Epidermal melanocyte (primary cell): ENCODE measurements around the gene ITGA1.
"Not testable (repeated sequence)": the region's sequence is repeated elsewhere in the genome, so short reads cannot be mapped to it uniquely, and the experiment has no call there.

Source experiments
- DNase-seq: peaks from one replicate; pipeline ENCODE4 v3.0.0; 2011; ENCODE audit warnings: low spot score; ENCODE audit not compliant: insufficient read length

ITGA1 gene

GRCh38 chr5:52948418-52949076, 160.8 kb downstream of the ITGA1 start:
- DNase-seq, result peak; percentile 66

GRCh38 chr5:52950686-52951085, 163.0 kb downstream of the ITGA1 start:
- DNase-seq, result no peak

DNA sequence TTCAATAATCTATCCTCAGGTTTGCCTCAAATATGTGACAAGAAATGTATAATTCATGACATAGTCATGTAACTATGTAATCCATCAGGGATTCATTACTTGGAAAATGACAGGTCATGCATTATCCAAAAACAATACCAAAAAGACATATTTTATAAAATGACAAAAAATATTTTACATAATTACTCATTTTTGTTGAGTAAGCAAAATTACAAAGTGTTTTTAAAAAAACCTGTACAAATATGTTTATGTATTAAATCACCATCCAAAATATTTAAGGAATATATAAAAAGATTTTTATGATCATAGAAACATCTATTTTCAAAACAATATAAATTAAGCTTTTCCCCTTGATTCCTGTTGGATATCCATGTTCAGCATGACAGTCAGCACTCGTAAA, 164.8 kb downstream of the ITGA1 start:
- no peak for DNase-seq

GRCh38 chr5:52956014-52956413, 168.3 kb downstream of the ITGA1 start:
- DNase-seq, result no peak

DNA sequence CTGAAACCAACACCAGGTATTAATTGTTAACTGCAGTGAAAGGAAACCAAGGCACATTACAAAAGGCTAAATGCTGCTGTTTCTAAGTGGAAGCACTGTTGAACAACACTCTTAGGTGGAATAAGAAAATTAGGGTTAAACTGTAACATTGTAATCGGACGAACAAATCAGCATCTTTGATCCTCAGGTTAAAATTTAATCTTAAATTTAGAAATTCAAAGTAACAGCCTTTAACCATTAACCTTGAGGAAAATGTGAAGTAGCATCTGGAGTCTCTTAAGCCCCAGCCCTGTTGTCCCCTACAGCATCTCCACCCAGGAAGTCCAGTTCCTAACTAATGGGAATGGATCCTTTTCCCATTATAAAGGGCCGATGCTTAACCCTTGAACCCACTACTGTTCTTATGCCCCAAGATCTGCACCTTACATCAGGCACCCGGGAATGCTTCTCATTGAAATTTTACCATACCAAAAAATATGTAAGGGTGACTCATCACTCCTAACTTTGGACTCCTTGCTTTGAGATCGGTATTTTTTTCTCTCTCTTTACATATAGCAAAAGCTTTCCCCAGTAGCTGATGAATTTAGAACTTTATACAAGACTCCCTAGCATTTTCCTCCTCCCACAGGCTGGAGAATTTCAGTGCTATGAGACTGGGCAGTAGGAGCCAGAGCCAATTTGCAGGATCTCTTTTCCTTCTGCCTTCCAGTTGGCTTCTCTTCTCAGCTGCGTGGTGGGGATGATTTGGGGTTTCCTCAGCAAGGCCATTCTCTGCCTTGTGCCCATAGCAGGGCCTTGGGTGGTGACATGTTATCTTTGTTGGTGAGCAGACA, 169.4 kb downstream of the ITGA1 start:
- no peak for DNase-seq

DNA sequence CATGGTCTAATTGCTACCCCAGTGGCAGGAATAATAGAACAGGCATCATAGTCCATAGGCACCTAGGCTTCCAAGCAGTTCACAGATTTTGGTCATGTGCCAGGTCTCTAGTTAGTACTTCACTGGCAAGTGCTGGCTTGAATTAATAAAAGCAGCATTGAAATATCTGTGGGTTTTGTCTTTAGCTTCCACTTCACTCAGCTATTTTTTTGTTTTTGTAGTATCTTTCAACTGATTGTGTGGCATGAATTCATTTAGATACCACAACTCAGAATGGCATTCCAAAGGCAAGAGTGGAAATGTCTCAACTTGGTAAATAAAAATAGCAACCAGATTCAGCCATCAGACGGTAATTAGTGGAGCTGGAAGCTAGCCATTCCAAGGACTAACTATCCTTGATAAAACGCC, 173.6 kb downstream of the ITGA1 start:
- DNase-seq, result no peak

GRCh38 chr5:52963636-52964035, 175.9 kb downstream of the ITGA1 start:
- DNase-seq, result no peak

GRCh38 chr5:52964138-52964537, 176.4 kb downstream of the ITGA1 start:
- DNase-seq, result no peak

DNA sequence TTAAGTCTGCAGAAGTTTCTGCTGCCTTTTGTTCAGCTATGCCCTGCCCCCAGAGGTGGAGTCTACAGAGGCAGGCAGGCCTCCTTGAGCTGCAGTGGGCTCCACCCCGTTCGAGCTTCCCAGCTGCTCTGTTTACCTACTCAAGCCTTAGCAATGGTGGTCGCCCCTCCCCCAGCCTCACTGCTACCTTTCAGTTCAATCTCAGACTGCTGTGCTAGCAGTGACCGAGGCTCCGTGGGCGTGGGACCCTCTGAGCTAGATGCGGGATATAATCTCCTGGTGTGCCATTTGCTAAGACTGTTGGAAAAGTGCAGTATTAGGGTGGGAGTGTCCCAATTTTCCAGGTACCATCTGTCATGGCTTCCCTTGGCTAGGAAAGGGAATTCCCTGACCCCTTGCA, 188.4 kb downstream of the ITGA1 start:
- DNase-seq, result not testable (repeated sequence)

DNA sequence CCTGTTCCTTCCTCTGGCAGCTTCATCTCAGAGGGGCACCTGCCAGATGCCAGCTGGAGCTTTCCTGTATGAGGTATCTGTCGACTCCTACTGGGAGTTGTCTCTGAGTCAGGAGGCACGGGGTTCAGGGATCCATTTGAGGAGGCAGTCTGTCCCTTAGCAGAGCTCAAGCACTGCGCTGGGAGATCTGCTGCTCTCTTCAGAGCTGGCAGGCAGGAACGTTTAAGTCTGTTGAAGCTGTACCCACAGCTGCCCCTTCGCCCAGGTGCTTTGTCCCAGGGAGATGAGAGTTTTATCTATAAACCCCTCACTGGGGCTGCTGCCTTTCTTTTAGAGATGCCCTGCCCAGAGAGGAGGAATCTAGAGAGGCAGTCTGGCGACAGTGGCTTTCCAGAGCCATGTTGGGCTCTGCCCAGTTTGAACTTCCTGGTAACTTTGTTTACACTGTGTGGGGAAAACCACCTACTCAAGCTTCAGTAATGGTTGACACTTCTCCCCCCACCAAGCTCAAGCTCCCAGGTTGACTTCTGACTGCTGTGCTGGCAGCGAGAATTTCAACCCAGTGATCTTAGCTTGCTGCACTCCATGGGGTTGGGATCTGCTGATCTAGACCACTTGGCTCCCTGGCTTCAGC, 189.7 kb downstream of the ITGA1 start:
- no peak for DNase-seq

- no peak for DNase-seq
Measured at GRCh38 chr5:52981507-52981906, 193.8 kb downstream of the ITGA1 start.

DNA sequence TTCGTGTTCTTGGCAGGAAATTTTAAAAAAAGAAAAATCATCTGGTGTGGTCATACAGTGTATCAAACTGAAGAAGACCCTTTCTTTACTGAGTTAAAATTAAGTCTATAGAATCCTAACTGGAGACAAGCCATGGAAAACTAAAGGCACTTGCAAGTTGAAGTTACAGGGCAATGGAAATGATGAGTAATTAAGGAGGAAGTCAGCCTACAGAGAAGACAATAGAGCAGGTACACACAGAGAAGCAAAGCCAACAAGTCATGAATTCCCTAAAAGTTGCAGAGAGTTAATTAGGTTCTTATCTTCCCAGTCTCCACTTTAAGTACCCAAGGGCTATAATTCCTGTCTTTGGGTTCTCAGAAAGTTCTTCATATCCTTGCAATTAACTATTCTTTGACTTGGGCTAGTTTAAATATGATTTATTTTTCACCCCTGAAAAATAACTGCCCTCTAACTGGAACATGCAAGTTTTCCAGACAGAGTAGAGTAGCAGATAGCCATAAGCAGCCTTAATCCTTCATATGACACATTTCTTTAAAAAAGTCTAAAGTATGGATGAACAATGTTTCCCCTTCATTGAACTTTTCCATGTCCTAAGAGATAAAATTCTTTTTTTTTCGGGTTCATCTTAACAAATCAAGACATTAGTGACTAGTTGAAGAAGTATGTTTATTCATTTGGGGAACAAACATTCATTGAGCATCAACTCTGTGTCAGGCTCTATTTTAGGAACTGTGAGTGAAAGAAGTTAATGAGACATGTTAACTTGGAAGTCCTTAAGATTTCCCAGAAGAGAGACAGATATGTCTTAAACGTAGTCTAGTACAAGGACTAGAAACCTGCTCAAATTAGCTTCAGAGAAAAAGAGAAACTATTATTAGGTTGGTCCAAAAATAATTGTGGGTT, 196.3 kb downstream of the ITGA1 start:
- DNase-seq, result no peak

DNA sequence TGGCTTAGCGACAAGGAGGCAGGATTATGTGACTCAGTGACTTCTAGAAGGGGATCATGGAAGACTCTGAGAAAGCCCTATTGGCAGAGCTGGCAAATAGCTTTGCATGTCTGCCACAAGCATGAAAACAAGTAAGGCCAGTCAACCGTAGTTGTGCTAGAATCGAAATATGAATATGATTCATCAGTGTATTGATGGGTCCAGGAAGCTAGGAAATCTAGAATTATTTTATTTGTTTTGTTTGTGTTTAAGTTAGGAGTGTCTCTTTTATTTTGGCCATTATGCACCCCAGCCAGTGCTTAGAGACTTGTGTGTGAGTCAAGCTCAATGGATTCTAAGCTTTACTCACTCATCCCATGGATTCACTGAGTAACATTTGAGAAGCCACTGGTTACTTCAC, 197.6 kb downstream of the ITGA1 start:
- DNase-seq, result no peak

DNA sequence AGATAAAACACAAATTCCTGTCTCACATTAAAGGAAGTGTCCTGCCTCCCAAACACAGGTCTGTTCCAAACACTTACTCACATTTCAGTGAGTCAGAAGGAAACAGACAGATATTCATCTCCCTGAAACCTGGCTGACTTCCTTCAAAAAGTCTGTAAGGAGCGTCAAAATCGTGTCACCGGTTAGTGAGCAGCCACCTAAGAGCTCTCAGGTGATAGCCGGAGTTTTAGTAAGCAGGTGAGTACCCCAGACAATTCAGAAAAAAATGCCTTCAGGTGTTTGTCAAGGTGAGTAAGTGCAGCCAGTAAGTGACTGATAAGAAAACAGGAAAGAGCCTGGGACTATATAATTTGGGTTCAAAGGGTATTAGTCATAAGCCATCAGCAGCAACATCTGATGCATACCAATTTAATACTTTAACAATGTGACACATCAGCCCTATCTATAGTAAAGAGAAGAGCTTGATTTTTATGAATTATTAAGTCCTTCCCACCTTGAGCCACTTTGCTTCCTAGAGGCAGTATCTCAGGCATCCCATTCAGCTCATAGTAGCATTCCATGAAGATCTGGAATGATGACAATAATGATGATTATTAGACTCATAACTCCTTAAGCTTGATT, 200.1 kb downstream of the ITGA1 start:
- DNase-seq, result no peak

DNA sequence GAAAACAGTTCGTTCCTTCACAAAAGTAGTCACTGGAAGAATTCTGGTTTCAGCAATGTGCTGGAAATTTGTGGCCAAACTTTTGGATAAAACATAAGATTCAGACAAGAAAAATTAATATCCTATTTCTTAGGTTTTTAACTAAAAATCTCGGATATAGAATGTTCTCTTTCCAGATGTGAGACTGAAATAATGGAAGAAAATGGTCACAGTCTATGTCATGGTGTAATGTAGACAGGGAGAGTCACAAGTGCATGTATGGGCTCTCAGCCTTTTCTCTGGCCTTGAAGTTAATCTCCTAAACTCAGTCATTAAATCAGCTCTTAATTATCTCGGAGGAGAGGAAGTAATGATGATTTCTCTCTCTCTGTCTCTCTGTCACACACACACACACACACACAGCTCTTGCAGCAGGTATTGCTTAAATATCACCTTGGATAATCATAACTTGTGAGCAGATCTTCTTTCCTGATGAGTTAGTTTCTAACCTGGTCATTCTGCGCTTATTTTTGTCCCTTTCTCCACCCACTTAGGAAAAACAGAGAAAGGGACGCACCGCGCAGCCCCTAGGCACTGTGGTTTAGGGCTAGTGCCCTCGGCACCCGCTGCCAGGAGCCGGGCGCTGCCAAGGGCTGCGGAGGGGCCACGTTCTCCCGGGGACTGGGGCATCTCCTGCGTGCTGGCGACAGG, 200.8 kb downstream of the ITGA1 start:
- no peak for DNase-seq

DNA sequence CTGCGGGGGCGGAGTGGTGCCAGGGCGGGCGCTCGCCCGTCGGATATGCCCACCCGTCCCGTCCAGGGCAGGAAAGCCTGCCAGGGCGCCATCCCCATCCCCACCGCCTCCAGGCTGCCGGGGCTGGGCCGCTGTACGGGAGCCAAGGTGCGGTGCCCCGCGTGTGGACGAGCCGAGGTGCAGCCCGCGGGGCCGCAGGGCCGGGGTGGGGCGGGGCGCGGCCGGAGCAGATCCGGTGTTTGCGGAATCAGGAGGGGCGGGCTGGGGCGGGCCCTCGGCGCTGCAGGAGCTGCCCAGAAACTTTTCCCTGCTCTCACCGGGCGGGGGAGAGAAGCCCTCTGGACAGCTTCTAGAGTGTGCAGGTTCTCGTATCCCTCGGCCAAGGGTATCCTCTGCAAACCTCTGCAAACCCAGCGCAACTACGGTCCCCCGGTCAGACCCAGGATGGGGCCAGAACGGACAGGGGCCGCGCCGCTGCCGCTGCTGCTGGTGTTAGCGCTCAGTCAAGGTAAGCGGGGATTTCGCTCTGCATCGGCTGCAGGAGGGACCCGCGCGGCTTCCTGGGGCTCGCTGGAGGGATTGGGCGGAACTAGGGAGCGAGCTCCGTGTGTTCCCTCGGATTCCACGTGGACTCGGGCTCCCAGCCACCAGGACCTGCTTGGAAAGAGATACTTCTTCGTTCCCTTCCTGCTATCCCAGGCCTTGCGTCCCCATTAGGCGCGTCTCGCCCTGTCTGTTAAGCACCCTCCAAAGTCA, 201.5 kb downstream of the ITGA1 start, which contains the start of gene ITGA2:
Gene ITGA2, plus strand, starts transcription at position 328 of the 756 bp plus-strand sequence. Its CDS starts 117 bp downstream, at position 445.
- DNase-seq, result no peak

DNA sequence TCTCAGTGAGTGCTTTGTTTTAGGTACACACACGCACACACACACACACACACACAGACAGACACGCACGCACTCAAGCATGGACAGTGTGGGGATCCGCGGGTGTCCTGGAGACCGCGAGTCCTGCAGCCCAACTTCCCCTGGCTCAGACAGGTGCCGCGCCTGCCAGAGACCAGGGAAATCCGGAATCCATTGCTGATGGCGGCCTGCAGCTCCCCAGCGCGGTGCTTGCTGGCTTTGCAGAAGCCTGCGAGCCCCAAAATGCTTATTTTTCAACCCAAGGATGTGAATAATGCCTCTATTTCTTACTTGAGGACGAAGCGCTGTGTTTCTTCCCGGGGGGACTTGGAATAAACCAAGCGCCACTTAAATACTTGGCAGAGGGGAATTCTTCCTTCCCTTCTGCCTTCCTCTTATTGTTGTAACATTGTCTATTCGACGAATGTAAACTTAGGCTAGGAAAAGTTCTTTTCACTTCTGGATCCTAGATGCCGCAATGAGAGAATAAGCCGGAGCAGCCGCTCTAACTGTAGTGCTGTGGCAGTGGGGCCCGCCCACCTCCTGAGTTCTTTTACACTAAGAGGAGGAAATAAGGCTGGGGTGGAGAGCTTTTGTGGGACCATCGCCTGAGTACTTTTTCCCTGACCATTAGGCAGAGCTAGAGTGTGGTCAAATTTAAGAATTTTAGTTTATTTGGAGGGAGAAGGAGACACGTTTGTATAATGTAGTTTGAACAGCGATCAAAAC, 202.2 kb downstream of the ITGA1 start:
- DNase-seq, result no peak

DNA sequence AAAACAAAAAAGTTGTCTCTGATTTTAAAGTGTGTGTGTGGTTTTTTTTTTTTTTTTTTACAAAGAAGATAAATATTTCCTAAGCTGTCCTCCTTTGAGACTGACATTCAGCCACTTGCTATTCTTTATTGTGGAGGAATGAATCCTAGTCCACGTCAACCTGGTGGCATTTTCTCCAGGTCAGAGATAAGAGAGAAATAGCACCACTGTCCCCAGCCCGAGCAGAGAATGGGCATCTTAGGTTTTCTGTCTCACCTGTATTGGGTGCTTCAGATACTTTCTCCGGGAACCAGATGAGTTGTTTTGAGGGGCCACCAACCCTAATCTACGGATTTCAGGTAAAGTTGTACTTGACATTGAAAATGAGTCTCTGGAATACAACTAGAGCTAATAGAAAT, 202.8 kb downstream of the ITGA1 start:
- no peak for DNase-seq

DNA sequence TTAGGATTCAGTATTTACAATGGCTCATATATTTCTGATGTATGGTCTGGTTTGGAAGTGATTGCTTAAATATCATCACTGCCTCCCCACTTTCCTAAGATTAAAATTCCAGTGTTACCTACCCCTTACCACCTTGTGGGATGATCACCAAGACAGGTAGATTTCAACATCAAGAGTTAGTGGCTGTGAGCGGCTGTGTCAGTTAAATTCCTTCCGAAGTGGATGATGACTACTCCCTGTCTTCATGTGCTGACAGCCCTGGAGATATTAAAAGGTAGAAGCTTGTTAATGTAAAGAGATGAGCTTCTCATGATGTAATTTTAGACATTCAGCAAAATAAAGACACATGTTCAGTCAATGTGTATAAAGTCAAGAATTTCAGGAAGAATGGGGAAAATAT, 205.7 kb downstream of the ITGA1 start:
- no peak for DNase-seq
